ENCODE data around the gene GALM.

GALM gene

GRCh38 chr2:38743672-38744398, 77.9 kb downstream of the GALM start:
- in situ Hi-C loops (cut with MboI; ENCODE audit: low sequenced_read_pairs, unreplicated experiment): loop anchor here (10.0 to 25.0 kb wide), 2 partner anchors 159 to 432 kb away; no protein-coding TSS in a partner anchor
- TF ChIP-seq, protein P1, sequence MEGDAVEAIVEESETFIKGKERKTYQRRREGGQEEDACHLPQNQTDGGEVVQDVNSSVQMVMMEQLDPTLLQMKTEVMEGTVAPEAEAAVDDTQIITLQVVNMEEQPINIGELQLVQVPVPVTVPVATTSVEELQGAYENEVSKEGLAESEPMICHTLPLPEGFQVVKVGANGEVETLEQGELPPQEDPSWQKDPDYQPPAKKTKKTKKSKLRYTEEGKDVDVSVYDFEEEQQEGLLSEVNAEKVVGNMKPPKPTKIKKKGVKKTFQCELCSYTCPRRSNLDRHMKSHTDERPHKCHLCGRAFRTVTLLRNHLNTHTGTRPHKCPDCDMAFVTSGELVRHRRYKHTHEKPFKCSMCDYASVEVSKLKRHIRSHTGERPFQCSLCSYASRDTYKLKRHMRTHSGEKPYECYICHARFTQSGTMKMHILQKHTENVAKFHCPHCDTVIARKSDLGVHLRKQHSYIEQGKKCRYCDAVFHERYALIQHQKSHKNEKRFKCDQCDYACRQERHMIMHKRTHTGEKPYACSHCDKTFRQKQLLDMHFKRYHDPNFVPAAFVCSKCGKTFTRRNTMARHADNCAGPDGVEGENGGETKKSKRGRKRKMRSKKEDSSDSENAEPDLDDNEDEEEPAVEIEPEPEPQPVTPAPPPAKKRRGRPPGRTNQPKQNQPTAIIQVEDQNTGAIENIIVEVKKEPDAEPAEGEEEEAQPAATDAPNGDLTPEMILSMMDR (IDR thresholded peaks at IDR 0.05; ENCODE audit: borderline replicate concordance, control extremely low read depth, extremely low read depth, insufficient read depth, missing control alignments): no peak

DNA sequence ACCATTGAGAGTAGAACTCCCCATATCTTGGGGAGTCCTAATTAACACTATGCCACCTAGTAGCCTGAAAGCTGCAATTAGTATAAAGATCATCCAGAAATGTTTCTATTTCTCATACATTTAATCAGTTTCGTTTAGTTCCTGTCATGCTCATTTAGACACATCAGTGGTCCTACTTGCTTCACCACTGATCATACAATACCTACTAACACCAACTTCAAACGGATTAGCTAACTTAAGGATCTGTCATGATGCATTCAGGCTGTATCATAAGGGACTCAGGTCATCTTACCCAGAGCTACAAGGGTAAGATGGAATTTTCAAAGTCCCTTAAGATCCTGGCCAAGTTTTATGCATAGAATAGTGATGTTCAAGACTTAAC, 78.5 kb downstream of the GALM start:
- DNase-seq (ENCODE audit: low spot score): no peak
- in situ Hi-C loops (cut with MboI; ENCODE audit: low sequenced_read_pairs, unreplicated experiment): loop anchor here (10.0 to 25.0 kb wide), 2 partner anchors 160 to 432 kb away; no protein-coding TSS in a partner anchor
- TF ChIP-seq, protein P1 (IDR thresholded peaks at IDR 0.05; ENCODE audit: borderline replicate concordance, control extremely low read depth, extremely low read depth, insufficient read depth, missing control alignments): no peak

More at GRCh38 chr2:38743672-38744398, 77.9 kb downstream of the GALM start:
- DNase-seq (ENCODE audit: low spot score): no peak

GRCh38 chr2:38745267-38745666, 79.4 kb downstream of the GALM start:
- in situ Hi-C loops (cut with MboI; ENCODE audit: low sequenced_read_pairs, unreplicated experiment): loop anchor here (10.0 to 25.0 kb wide), 2 partner anchors 160 to 433 kb away; no protein-coding TSS in a partner anchor
- TF ChIP-seq, protein P1 (IDR thresholded peaks at IDR 0.05; ENCODE audit: borderline replicate concordance, control extremely low read depth, extremely low read depth, insufficient read depth, missing control alignments): no peak
- no peak for DNase-seq (ENCODE audit: low spot score)

- in situ Hi-C loops (cut with MboI; ENCODE audit: low sequenced_read_pairs, unreplicated experiment): loop anchor here (10.0 to 25.0 kb wide), 2 partner anchors 162 to 435 kb away; no protein-coding TSS in a partner anchor
- DNase-seq (ENCODE audit: low spot score): no peak
These were observed 81.1 kb downstream of the GALM start for GRCh38 chr2:38747007-38747424.

GRCh38 chr2:38747819-38748218, 81.9 kb downstream of the GALM start:
- in situ Hi-C loops (cut with MboI; ENCODE audit: low sequenced_read_pairs, unreplicated experiment): loop anchor here (10.0 to 25.0 kb wide), 2 partner anchors 163 to 436 kb away; no protein-coding TSS in a partner anchor
- DNase-seq (ENCODE audit: low spot score): no peak
- TF ChIP-seq, protein P1 (IDR thresholded peaks at IDR 0.05; ENCODE audit: borderline replicate concordance, control extremely low read depth, extremely low read depth, insufficient read depth, missing control alignments): no peak

More at GRCh38 chr2:38747007-38747424, 81.1 kb downstream of the GALM start:
- TF ChIP-seq, protein P1 (IDR thresholded peaks at IDR 0.05; ENCODE audit: borderline replicate concordance, control extremely low read depth, extremely low read depth, insufficient read depth, missing control alignments): no peak

DNA sequence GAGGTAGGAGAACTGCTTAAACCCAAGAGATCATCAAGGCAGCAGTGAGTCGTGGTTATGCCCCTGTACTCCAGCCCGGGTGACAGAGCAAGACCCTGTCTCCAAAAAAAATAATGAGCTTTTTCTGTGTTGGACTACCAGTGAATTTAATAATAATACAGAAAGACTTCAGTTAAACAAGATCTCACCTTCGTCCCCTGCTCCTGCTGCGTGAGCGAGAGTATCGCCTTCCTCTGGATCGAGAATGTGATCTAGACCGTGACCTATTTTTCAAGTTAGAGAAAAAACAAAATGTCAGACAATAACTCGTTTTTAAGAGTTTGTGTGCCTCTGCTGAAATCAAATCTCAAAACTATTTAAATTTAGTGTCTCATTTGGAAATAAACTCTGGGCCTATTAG, 82.5 kb downstream of the GALM start:
- DNase-seq (ENCODE audit: low spot score): no peak
- TF ChIP-seq, protein P1 (IDR thresholded peaks at IDR 0.05; ENCODE audit: borderline replicate concordance, control extremely low read depth, extremely low read depth, insufficient read depth, missing control alignments): no peak
- in situ Hi-C loops (cut with MboI; ENCODE audit: low sequenced_read_pairs, unreplicated experiment): loop anchor here (10.0 to 25.0 kb wide), 2 partner anchors 164 to 436 kb away; no protein-coding TSS in a partner anchor
